OCI-LY1 (cell line): Measurements from ENCODE around the gene VGLL1.

Experiments used
- H2AFZ ChIP-seq: fragments of 200-600 bp; sonication (generic), shearing (Covaris generic); 2 replicates; pipeline ENCODE4 v1.6.0; 2014; ENCODE audit warnings: antibody characterized with exemption, mild to moderate bottlenecking, low read length
- H3F3A ChIP-seq: fragments of 200-600 bp; sonication (generic), shearing (Covaris generic); 2 replicates; pipeline ENCODE4 v1.6.0; 2014; ENCODE audit warnings: mild to moderate bottlenecking, antibody characterized with exemption, low read length, moderate library complexity; ENCODE audit not compliant: insufficient read depth
- H3K27ac ChIP-seq: fragments of 200-600 bp; sonication (generic); 2 replicates; pipeline ENCODE4 v1.5.1; 2014; ENCODE audit warnings: low read length, mixed run types, mild to moderate bottlenecking, low read depth; ENCODE audit not compliant: poor library complexity, severe bottlenecking
- H3K27me3 ChIP-seq: fragments of 200-600 bp; sonication (generic); 2 replicates; pipeline ENCODE4 v1.6.0; 2014; ENCODE audit warnings: antibody characterized with exemption, mild to moderate bottlenecking, low read length, moderate library complexity; ENCODE audit not compliant: insufficient read depth
- H3K36me3 ChIP-seq: fragments of 200-600 bp; sonication (generic); 2 replicates; pipeline ENCODE4 v1.6.1; 2014; ENCODE audit warnings: mild to moderate bottlenecking, antibody characterized with exemption, low read length, moderate library complexity, mixed read lengths; ENCODE audit not compliant: insufficient read depth
- H3K4me1 ChIP-seq: fragments of 200-600 bp; sonication (generic); 2 replicates; pipeline ENCODE4 v1.5.1; 2014; ENCODE audit warnings: mild to moderate bottlenecking, low read length, moderate library complexity; ENCODE audit not compliant: insufficient read depth, severe bottlenecking
- H3K4me2 ChIP-seq: fragments of 200-600 bp; sonication (generic), shearing (Covaris generic); 2 replicates; pipeline ENCODE4 v1.6.1; 2014; ENCODE audit warnings: low read length
- H3K4me3 ChIP-seq: fragments of 200-600 bp; sonication (generic); 2 replicates; pipeline ENCODE4 v1.5.1; 2014; ENCODE audit warnings: low read length, low read depth, mild to moderate bottlenecking, mixed read lengths; ENCODE audit not compliant: poor library complexity, severe bottlenecking
- H3K79me2 ChIP-seq: fragments of 200-600 bp; shearing (Covaris generic); 2 replicates; pipeline ENCODE4 v1.6.1; 2016; ENCODE audit warnings: mixed run types, low read length, mixed read lengths; ENCODE audit not compliant: insufficient read depth
- H3K9ac ChIP-seq: fragments of 200-600 bp; sonication (generic), shearing (Covaris generic); 2 replicates; pipeline ENCODE4 v1.6.1; 2014; ENCODE audit warnings: mild to moderate bottlenecking, low read length, mixed read lengths
- H3K9me2 ChIP-seq: fragments of 200-600 bp; sonication (generic), shearing (Covaris generic); 2 replicates; pipeline ENCODE4 v1.6.1; 2014; ENCODE audit warnings: low read depth, mild to moderate bottlenecking, low read length, mixed read lengths
- H3K9me3 ChIP-seq: fragments of 200-600 bp; shearing (Covaris generic); 2 replicates; pipeline ENCODE4 v1.6.1; 2014; ENCODE audit warnings: low read length, mixed read lengths
- H4K20me1 ChIP-seq: fragments of 200-600 bp; sonication (generic), shearing (Covaris generic); 2 replicates; pipeline ENCODE4 v1.6.0; 2016; ENCODE audit warnings: mild to moderate bottlenecking, low read length; ENCODE audit not compliant: insufficient read depth
- CTCF ChIP-seq: fragments of 200-600 bp; sonication (generic), shearing (Covaris generic); IDR thresholded peaks from 2 replicates; pipeline ENCODE4 v1.5.1; 2017; ENCODE audit warnings: mild to moderate bottlenecking, antibody characterized with exemption, low read length, moderate library complexity, mixed read lengths
- EZH2 ChIP-seq: fragments of 200-600 bp; sonication (generic), shearing (Covaris generic); IDR thresholded peaks from 2 replicates; pipeline ENCODE4 v1.8.0; 2017; ENCODE audit warnings: borderline replicate concordance, mixed run types, mild to moderate bottlenecking, antibody characterized with exemption, low read length, moderate library complexity, mixed read lengths

VGLL1 gene

DNA sequence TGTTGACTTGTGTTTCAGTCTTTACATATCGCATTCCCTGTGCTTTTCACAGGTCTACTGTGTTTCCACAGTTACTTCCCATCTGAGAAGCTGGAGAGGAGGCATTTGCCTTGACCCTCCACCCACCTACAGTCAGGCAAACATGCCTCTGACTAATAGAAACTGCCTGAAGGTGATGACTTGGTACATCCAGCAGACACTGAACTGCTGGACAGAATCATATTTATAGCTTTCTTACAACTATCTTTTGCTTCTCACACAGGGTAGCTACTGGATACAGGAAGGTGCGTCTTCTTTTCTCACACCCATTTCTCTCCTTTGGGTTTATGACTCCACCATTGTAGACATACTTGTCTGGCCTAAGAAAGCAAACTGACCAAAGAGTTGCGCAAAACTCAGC, 58.0 kb downstream of the VGLL1 start:
- no peaks in the 10 kb centered on the region for H3K27me3 ChIP-seq
- H3K27ac ChIP-seq: no peak overlapping the region
- H3K9ac ChIP-seq: no peak overlapping the region

DNA sequence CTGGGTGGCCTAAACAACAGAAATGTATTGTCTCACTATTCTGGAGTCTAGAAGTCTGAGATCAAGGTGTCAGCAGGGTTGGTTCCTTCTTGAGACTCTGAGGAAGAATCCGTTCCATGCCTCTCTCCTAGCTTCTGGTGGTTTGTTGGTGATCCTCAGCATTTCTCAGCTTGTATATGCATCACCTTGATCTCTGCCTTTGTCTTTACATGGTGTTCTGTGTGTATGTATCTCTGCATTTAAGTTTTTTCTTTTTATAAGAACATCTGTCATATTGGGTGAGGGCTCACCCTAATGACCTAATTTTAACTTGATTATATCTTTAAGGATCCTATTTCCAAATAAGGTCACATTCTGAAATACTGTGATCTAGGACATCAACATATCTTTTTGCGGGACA, 65.3 kb downstream of the VGLL1 start:
- H3K9ac ChIP-seq: no peak overlapping the region
- H3K27me3 ChIP-seq: no peaks in the 10 kb centered on the region
- H3K9me3 ChIP-seq: no peaks in the 10 kb centered on the region
- no peaks in the 10 kb centered on the region for H3F3A ChIP-seq
- no peaks in the 10 kb centered on the region for H3K36me3 ChIP-seq
- no peaks in the 10 kb centered on the region for H4K20me1 ChIP-seq
- no peaks in the 10 kb centered on the region for H3K9me2 ChIP-seq
- TF ChIP-seq CTCF: no peak
- no peak for TF ChIP-seq EZH2
- no peak overlapping the region for H3K4me3 ChIP-seq
- H3K79me2 ChIP-seq: no peaks in the 10 kb centered on the region
- no peaks in the 10 kb centered on the region for H3K4me1 ChIP-seq
- no peak overlapping the region for H3K27ac ChIP-seq
- no peak overlapping the region for H3K4me2 ChIP-seq
- no peak overlapping the region for H2AFZ ChIP-seq

More for the DNA sequence above, 58.0 kb downstream of the VGLL1 start:
- H2AFZ ChIP-seq: no peak overlapping the region
- no peaks in the 10 kb centered on the region for H3K79me2 ChIP-seq
- no peak overlapping the region for H3K4me3 ChIP-seq
- no peaks in the 10 kb centered on the region for H3K36me3 ChIP-seq
- H3K4me2 ChIP-seq: no peak overlapping the region
- TF ChIP-seq CTCF (no peak), EZH2 (no peak)
- no peaks in the 10 kb centered on the region for H3F3A ChIP-seq
- no peaks in the 10 kb centered on the region for H3K9me3 ChIP-seq
- H4K20me1 ChIP-seq: no peaks in the 10 kb centered on the region
- H3K4me1 ChIP-seq: no peaks in the 10 kb centered on the region
- no peaks in the 10 kb centered on the region for H3K9me2 ChIP-seq

GRCh38 chrX:136597954-136598353, 65.9 kb downstream of the VGLL1 start:
- no peak overlapping the region for H3K9ac ChIP-seq
- no peaks in the 10 kb centered on the region for H3K4me1 ChIP-seq
- H3K9me3 ChIP-seq: no peaks in the 10 kb centered on the region
- no peak overlapping the region for H3K27ac ChIP-seq
- H3K27me3 ChIP-seq: no peaks in the 10 kb centered on the region
- H3K4me3 ChIP-seq: no peak overlapping the region
- no peaks in the 10 kb centered on the region for H4K20me1 ChIP-seq
- H3K4me2 ChIP-seq: no peak overlapping the region
- no peak overlapping the region for H2AFZ ChIP-seq
- H3K79me2 ChIP-seq: no peaks in the 10 kb centered on the region
- no peaks in the 10 kb centered on the region for H3K36me3 ChIP-seq
- no peaks in the 10 kb centered on the region for H3F3A ChIP-seq
- H3K9me2 ChIP-seq: no peaks in the 10 kb centered on the region
- no peak for TF ChIP-seq CTCF
- no peak for TF ChIP-seq EZH2
